Cardiac fibroblast (primary cell): Measurements from ENCODE around the gene MVD.
A peak's percentile ranks its signal among the peaks of the same experiment; 100 is the strongest.

Experiments
- DNase-seq, 2 donors: peaks; one replicate each; pipeline versions ENCODE4 v3.0.0 to v3.0.0-alpha.2; 2010; ENCODE audit warnings: low read depth in 2 of 2
- H3K4me3 ChIP-seq, 2 donors: replicated peaks in 1 of 2; 1 replicate in 1 of 2; 2 replicates in 1 of 2; pipeline ENCODE4 v1.5.1; 2011; ENCODE audit warnings: low read depth in 2 of 2, low read length in 2 of 2, mild to moderate bottlenecking in 2 of 2, moderate library complexity in 1 of 2
- TF ChIP-seq, protein P1 (sequence below): IDR thresholded peaks from one replicate; pipeline ENCODE4 v1.5.1; 2011; ENCODE audit warnings: low read depth, mild to moderate bottlenecking, low read length, inconsistent platforms

MVD gene

DNA sequence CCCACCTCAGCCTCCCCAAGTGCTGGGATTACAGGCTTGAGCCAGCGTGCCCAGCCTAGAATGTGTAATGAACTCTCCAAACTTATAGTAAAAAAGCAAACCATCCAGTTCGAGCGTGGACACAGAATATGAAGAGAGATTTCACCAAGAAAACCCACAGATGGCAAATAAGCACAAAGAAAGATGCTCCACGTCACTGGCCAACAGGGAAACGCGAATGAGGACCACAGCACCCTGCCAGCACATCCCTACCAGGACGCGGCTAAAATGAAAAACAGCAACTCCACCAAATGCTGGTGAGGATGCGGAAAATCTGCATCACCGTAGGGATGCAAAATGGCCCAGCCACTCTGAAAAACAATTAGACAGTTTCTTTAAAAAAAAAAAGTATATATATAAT lies 1.4 kb downstream of the MVD start:
- TF ChIP-seq, protein P1, sequence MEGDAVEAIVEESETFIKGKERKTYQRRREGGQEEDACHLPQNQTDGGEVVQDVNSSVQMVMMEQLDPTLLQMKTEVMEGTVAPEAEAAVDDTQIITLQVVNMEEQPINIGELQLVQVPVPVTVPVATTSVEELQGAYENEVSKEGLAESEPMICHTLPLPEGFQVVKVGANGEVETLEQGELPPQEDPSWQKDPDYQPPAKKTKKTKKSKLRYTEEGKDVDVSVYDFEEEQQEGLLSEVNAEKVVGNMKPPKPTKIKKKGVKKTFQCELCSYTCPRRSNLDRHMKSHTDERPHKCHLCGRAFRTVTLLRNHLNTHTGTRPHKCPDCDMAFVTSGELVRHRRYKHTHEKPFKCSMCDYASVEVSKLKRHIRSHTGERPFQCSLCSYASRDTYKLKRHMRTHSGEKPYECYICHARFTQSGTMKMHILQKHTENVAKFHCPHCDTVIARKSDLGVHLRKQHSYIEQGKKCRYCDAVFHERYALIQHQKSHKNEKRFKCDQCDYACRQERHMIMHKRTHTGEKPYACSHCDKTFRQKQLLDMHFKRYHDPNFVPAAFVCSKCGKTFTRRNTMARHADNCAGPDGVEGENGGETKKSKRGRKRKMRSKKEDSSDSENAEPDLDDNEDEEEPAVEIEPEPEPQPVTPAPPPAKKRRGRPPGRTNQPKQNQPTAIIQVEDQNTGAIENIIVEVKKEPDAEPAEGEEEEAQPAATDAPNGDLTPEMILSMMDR: no peak
- H3K4me3 ChIP-seq: peak overlapping the region in 1 of 2 donors; percentile 33

DNA sequence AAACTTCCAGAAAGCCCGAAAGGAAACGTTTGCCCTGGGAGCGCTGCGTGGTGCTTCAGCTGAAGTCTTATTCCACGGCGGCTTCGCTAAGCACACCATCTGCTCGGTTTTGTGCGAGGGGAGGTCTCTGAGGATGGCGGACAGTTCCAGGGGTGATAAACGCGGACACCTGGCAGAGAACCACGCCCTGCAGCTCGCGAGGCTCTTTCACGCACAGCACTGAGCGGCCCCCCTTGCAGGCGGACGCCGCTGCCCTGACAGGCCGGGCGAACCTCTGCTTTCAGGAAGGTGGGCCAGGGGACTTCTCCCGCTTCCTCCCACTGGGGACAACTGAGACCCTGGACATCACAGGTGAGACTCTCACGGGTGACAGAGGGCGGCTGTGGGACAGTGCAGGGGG lies 3.7 kb downstream of the MVD start:
- TF ChIP-seq, protein P1: no peak
- no peak for DNase-seq
- no peak overlapping the region for H3K4me3 ChIP-seq

More for the DNA sequence above, 1.4 kb downstream of the MVD start:
- no peak for DNase-seq

DNA sequence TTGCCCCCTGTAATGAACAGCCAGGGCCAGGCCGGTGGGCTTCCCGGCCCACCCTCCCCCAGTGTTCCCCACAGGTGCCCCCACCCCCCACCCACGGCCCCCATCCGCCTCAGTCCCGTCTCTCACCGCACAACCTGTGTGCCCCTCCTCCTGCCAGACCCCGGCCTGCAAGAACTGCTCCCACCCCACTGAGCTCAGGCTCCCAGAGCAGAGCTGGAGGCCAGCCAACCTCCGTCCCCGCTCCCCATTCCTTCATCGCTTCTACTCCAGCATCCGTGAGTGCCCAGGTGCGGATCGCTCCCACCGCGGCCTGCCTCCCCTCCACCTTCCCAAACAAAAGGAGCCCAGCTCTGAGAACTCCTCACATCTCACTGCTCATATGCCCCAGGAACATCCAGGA lies 4.2 kb downstream of the MVD start:
- no peak for DNase-seq
- TF ChIP-seq, protein P1: no peak
- no peak overlapping the region for H3K4me3 ChIP-seq

DNA sequence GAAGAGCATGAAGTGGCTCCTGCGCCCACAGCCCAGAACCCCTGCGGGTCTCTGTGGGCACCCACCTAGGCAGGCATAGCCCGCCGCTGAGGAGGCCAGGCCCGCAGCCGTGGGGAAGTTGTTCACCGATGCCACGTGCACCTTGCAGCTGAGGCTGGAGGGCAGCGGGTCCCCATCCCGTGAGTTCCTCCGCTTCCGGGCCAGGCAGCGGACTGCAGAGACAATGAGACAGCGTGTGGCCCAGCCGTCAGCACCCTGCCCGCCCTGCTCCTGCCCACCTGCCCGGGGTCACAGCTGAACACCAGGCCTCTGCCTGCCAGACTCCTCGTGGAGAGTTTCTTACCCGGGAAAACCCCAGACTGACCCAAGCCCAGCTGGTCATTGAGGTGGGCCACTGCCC lies 5.5 kb downstream of the MVD start:
- H3K4me3 ChIP-seq: no peak overlapping the region
- no peak for DNase-seq
- TF ChIP-seq, protein P1: no peak

DNA sequence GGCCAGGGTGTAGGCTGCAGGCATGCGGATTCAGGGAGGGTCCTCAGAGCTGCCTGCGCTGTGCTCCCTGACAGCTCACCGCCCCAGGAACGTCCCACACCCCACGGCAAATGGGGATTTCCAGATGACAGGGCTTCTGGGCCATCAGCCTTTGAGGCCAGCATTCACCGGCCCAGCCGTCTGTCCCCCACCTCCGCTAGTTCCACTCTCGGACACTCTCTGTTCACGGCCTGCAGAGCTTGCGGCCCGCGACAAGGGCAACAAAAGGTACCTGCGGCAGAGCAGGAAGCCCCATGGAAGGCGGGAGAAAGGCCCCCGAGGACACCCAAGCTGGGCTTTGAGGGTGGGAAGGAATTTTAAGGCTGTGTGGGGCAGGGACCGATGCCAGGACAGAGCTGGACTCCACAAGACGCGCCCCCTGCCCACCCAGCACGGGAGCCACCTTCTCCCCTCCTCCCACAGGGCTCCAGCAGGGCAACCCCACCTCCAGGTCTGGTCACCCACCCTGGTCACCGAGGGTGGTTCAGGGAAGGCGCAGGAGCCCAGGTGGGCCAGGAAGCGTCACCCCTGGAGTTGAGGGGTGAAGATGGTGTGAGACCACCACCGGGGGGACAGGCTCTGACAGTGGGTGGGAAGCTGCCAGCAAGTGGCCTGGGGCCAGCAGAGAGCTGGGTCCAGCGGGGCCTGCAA lies 6.5 kb downstream of the MVD start:
- no peak overlapping the region for H3K4me3 ChIP-seq
- TF ChIP-seq, protein P1: no peak
- no peak for DNase-seq

DNA sequence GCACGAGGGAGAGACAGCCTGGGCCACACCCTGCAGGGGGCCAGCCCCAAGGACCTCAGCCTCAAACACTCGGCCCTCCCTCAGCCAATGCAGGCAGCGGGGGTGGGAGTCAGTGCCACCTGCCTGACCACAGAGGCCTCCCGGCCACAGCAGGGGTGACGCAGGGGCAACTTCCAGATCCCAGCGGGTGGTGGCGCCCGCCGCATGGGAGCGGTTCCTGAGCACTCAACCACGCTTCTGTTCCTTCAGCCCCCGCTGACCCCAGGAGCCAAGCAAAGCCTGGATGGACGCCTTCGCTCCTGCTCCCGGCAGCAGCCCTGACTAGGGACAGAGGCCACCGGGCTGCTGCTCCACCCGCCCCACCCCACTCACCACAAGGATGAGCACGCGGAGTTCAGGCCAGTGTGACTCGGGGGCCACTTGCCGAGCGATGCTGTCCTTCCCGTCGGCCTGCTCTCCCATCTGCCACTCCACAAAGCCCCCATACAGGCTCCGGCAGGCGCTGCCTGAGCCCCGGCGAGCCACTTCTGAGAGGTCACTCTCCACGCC lies 7.1 kb downstream of the MVD start:
- H3K4me3 ChIP-seq: no peak overlapping the region
- no peak for DNase-seq
- TF ChIP-seq, protein P1: no peak
